Measurements from ENCODE around the gene EPB41L4A. TPM values are rescaled to one million over a fixed set of nuclear protein-coding genes. Genes with fewer than 3 reads are reported as not detected.

EPB41L4A gene
- total RNA-seq, 1 donor from 2014 or later: 48.5 TPM

GRCh38 chr5:112146323-112147226, 272.5 kb downstream of the EPB41L4A start:
- DNase-seq: peak; percentile 85

DNA sequence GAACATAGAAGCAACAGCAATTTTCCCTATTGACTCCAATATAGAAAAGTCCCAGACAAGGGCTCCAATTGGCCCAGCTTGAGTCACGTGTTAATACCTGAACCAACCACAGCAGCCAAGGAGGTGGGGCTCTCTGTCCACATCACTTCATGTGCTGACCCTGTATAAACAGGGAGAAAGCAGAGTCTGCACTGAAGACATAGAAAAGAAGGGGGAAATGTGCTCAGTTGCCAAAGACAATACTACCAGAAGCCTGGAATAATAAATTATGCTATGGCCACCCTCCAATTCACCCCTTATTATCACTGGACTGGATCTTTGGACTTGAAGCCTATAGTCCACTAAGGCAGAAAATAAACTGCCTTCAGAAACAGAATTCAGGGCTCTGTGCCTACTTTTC, 275.4 kb downstream of the EPB41L4A start:
- peak; percentile 51 for DNase-seq

DNA sequence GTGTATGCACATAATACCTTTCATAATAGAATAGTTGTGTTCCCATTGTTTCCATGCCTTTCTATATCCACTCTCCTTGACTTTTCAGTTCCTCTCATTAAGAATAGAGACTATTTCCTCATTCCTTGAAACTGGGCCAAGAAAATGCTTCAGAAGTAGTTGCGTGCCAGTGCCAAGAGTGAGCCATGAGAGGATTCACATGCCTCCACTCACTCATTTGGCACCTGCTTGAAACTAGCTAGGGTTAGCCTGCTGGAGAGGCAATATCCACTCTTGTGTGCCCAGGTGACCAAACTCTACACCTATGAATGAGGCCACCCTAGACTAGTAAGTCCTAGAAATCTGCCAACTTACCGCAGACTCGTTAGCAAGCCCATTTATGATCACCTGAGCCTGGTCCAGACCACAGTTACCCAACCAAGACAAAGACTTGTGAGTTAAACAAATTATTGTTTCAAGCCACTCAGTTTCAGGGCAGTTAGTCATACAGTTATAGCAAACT, 276.3 kb downstream of the EPB41L4A start:
- peak; percentile 87 for DNase-seq

DNA sequence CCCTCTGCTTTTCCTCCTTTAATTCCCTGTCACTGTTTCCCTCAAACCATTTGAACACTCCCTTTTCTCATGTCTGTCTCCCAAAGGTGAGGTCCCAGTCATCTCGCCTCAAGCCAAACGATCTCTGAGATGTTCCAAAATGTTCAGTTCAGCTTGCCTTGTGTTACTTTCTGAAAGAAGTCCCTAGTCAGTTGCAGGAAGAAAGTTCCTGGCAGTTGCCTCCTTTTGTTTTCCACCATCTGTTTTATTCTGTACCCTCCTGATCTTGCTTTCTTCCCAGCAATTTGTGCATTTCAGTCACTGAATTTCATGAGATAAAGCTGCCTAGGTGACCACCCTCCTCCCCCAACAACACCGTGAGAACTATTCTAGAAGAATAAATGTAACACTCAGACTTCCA, 277.5 kb downstream of the EPB41L4A start:
- no peak for DNase-seq

- DNase-seq: no peak
Measured at GRCh38 chr5:112138526-112138925, 280.6 kb downstream of the EPB41L4A start.

DNA sequence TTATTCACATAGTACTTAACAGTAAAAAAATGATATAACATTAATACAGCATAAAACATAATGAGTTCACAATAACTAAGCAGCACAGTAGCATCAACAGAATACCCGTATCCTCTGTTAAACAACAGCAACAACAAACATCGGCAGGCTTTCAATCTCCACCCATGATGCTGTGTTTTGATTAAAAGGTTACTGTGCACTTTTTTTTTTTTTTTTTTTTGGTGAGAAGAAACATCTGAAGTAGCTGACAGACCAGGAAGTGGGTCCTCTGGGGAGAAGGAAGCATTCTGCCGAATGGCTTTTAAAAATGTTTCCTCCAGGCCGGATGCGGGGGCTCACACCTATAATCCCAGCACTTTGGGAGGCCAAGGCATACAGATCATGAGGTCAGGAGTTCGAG, 282.3 kb downstream of the EPB41L4A start:
- DNase-seq: no peak

GRCh38 chr5:112127861-112128260, 291.2 kb downstream of the EPB41L4A start:
- no peak for DNase-seq

GRCh38 chr5:112126982-112127381, 292.1 kb downstream of the EPB41L4A start:
- no peak for DNase-seq

- DNase-seq: no peak
Measured at GRCh38 chr5:112125903-112126302, 293.2 kb downstream of the EPB41L4A start.

GRCh38 chr5:112124788-112125187, 294.3 kb downstream of the EPB41L4A start:
- no peak for DNase-seq

DNA sequence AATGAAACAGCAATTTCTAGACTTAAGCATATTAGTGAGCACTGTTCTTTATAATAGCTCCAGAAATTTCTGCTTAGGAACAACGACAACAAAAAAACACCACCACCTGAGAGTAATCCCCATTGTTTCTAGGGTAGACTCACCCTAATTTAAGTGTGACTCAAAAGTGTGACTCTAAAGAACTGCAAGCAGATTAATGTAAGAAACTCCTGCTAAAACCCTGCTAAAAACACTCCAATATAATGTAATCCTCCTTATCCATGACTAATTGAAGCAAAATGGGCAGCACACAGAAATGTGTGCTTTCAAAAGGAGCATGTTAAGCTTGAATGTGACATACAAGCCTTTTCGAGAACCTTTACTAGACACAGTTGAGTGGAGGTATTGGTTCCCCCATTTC, 296.0 kb downstream of the EPB41L4A start:
- no peak for DNase-seq

DNA sequence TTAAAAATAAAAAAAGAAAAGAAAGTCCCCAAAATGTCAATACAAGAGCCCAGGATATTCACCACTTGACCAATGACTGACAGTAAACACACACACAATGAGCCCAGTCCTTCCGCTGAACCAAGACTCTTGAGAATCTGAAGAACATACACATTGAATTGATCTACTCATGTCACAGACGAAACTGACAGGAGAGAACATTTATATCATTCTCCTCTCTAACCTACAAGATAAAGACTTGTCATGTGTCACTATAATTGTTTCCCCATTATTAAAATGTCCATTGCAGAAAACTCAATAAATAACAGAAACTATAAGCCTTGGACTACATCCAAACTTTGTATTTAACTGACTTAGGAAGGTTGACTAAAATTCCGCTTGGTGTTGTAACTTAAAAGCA, 296.7 kb downstream of the EPB41L4A start:
- DNase-seq: no peak

GRCh38 chr5:112121258-112121657, 297.8 kb downstream of the EPB41L4A start:
- no peak for DNase-seq

DNA sequence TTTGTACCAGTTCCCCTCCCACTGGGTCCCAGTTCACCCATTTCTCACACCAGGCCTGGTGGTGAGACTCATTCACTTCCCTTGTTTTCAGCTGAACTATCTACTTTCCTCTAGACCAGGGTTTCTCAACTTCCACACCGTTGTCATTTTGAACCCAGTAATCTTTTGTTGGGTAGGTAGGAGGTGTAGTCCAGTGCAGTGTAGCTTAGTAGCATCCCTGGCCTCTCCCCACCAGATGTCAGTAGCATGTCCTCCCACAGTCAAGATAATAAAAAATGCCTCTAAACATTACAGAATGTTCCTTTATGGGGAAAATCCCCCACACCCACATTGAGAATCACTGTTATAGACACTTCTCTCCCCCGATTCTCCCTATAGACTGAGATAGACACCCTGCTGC, 299.1 kb downstream of the EPB41L4A start:
- DNase-seq: no peak

DNA sequence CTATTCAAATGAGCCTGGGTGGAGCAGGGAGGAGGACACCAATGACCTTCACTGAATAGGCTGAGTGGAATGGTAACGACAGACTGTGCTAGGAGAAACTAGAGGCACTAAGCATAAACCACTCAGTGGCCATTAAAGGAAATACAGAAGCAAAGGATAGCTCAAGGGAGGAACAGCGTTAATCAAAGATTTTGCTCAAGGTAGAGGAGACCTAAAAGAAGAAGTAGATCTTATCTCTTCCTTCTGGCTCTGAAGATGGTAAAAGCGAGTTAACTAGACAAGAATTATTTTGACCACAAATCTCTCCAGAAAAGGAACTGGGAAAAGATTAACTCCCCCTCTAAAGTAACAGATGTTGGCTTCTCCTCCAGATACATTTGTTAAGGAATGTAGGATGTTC, 299.6 kb downstream of the EPB41L4A start:
- no peak for DNase-seq

DNA sequence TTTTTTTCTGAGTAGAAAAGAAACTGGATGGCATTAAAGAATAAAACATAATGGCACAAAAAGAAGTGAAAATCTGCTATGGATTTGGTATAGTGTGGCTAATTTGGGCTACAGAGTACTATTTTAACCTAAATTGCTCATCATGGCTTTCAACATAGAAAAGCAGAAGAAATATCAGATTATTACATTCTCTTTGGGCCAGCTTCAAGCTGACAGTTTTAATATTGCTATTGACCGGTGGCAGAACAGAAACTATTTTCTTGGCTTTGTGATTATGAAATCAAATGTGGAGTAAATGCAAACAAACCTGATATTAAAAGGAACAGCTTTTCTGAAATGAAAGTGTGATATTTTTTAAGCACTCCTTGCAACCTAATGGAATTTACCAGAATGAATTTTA, 301.5 kb downstream of the EPB41L4A start:
- DNase-seq: no peak

DNA sequence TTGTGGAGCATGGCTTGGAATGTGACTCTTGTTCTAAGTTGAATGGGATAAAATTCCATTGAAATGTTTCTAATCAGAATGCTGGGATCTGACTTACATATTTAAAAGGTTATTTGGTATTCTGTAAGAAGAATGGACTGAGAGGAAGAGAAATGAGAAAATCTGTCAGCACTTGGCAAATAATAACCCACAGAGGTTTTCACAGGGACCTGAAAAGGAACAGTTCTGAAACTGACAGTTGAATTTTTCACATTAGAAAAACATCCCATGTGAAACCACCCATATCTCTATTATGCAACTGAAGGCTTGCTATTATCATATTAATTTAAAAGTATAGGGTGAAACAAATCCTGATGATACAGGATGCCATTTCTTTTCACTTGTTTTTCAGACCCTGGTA, 302.7 kb downstream of the EPB41L4A start:
- DNase-seq: no peak

DNA sequence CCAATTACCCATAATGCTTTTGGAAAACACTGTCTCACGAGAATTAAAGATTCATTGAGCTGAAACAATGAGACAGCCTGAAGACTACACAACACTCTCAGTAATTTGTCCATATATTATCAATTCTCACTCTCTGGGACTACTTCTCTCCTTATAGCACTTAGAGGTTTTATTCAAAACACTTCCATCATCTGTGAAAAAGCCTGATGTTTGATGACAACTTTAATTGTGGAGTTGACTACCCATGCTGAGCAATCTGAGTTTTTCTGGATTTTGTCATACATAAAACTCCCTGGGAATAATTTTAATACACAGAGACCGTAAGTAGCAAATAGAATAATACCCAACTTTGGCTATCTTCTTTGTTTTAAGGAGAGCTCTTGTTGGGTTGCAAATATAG, 305.5 kb downstream of the EPB41L4A start:
- no peak for DNase-seq

Data from dermis blood vessel endothelial cell (primary cell).